Fibroblast of mammary gland (primary cell): ENCODE results near the gene TMEM115.

Experiments
- DNase-seq: peaks from one replicate; pipeline ENCODE4 v3.0.0-alpha.2; 2010; ENCODE audit warnings: low read depth
- H3K4me3 ChIP-seq: 2 replicates; pipeline ENCODE4 v1.5.1; 2011; ENCODE audit warnings: low read depth, mild to moderate bottlenecking, low read length, moderate library complexity; ENCODE audit not compliant: control insufficient read depth
- TF ChIP-seq, protein P1 (sequence below): conservative IDR thresholded peaks from 2 replicates; pipeline ENCODE4 v1.5.1; 2011; ENCODE audit warnings: low read depth, low read length, inconsistent platforms; ENCODE audit not compliant: control insufficient read depth, insufficient read depth

TMEM115 gene, protein sequence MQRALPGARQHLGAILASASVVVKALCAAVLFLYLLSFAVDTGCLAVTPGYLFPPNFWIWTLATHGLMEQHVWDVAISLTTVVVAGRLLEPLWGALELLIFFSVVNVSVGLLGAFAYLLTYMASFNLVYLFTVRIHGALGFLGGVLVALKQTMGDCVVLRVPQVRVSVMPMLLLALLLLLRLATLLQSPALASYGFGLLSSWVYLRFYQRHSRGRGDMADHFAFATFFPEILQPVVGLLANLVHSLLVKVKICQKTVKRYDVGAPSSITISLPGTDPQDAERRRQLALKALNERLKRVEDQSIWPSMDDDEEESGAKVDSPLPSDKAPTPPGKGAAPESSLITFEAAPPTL

GRCh38 chr3:50358911-50359759 is at the start of gene TMEM115:
Gene TMEM115, minus strand, starts transcription at chr3:50359521. Its CDS starts 458 bp downstream, at chr3:50359063.
- DNase-seq = peak; percentile 98
- peak within 1 kb of the TSS; percentile 82 for H3K4me3 ChIP-seq
- TF ChIP-seq, protein P1, sequence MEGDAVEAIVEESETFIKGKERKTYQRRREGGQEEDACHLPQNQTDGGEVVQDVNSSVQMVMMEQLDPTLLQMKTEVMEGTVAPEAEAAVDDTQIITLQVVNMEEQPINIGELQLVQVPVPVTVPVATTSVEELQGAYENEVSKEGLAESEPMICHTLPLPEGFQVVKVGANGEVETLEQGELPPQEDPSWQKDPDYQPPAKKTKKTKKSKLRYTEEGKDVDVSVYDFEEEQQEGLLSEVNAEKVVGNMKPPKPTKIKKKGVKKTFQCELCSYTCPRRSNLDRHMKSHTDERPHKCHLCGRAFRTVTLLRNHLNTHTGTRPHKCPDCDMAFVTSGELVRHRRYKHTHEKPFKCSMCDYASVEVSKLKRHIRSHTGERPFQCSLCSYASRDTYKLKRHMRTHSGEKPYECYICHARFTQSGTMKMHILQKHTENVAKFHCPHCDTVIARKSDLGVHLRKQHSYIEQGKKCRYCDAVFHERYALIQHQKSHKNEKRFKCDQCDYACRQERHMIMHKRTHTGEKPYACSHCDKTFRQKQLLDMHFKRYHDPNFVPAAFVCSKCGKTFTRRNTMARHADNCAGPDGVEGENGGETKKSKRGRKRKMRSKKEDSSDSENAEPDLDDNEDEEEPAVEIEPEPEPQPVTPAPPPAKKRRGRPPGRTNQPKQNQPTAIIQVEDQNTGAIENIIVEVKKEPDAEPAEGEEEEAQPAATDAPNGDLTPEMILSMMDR = no peak

GRCh38 chr3:50408443-50408944 is 49.2 kb upstream of the TMEM115 start:
- TF ChIP-seq, protein P1 = no peak
- no peak for DNase-seq
- no peak overlapping the region for H3K4me3 ChIP-seq

DNA sequence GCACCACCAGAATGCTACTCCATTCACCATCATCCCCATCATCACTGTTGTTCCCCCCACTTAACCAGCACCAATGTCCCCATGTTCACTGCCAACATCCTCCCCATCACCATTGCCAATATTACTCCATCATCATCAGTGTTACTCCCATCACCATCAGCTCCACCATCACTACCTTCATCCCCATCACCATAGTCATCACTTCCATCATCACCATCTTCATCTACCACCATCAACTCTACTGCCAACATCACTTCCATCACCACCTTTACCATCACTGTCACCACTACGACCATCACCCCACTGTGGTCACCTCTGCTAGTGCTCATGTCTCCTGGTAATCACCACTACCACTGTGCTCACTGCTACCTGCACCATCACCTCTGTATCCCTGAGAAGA is 47.2 kb upstream of the TMEM115 start:
- TF ChIP-seq, protein P1 = no peak

GRCh38 chr3:50405249-50405648 is 45.9 kb upstream of the TMEM115 start:
- peak; percentile 10 for DNase-seq

More for the DNA sequence above, 47.2 kb upstream of the TMEM115 start:
- DNase-seq = no peak
- H3K4me3 ChIP-seq = no peak overlapping the region

DNA sequence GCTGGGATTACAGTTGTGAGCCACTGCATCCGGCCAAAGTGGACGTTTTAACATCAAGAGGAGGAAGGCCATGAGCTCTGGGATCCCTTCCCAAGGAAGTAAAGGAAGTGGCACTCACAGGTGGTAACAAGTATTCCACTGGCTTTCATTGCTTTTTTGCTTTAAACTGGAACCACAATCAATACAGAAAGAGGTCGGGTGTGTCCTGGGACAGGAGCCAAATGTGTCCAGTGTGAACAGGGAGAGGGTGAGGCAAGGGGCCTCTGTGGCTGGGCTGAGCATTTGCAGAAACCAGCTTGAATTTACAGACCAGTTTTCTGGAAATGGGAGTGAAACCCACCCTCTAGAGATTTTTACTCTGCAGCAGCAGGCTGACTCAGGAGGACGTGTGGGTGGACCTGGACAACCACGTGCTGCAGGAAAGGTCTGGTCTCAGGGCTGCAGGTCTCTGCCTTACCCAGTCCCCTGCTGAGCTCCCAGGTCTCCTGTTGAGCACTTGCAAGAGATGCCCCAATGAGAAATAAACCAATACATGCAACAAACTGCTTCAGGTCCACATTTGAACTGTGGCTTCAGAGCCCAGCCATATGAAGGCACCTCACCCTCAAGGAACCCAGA is 42.8 kb upstream of the TMEM115 start:
- H3K4me3 ChIP-seq = no peak overlapping the region
- no peak for DNase-seq
- TF ChIP-seq, protein P1 = no peak

More at GRCh38 chr3:50405249-50405648, 45.9 kb upstream of the TMEM115 start:
- H3K4me3 ChIP-seq = no peak overlapping the region
- TF ChIP-seq, protein P1 = no peak

DNA sequence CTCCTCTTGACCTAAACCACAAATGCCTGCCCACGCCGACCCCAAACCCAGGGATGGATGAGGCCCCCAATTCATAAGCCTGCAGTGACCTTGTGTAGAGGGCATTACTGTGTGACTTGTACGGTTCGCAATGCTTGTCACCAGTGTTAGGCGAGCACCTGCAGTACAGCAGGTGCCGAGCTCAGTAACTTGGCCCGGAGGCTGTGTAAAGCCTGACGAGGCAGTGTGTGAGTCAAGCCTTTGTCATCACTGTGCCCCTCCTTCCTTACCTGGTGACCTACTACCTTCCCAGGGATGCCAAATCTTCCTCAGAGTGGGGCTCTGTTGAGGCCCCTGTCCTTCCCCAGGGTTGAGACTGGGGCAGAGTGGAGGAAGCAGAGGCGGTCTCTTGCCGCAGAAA is 37.2 kb upstream of the TMEM115 start:
- no peak for DNase-seq
- TF ChIP-seq, protein P1 = no peak
- no peak overlapping the region for H3K4me3 ChIP-seq
